ENCODE data around the gene DPPA3.
"Not testable (repeated sequence)": the region's sequence is repeated elsewhere in the genome, so short reads cannot be mapped to it uniquely, and the experiment has no call there.

DPPA3 gene

GRCh38 chr12:7711133-7711532 lies at the start of gene DPPA3:
TSS of gene DPPA3 (plus strand) at chr12:7711433. CDS start at chr12:7711571, 138 bp downstream.
- DNase-seq (ENCODE audit: low read depth in 2 of 2): no peak

GRCh38 chr12:7661741-7662140 lies 49.5 kb upstream of the DPPA3 start:
- DNase-seq (ENCODE audit: low read depth in 2 of 2): no peak

GRCh38 chr12:7666595-7666994 lies 44.6 kb upstream of the DPPA3 start:
- no peak for DNase-seq (ENCODE audit: low read depth in 2 of 2)

GRCh38 chr12:7667125-7667524 lies 44.1 kb upstream of the DPPA3 start:
- no peak for DNase-seq (ENCODE audit: low read depth in 2 of 2)

GRCh38 chr12:7668171-7668570 lies 43.1 kb upstream of the DPPA3 start:
- DNase-seq (ENCODE audit: low read depth in 2 of 2): no peak

- DNase-seq (ENCODE audit: low read depth in 2 of 2): not testable (repeated sequence)
Observed at GRCh38 chr12:7675455-7675854, 35.8 kb upstream of the DPPA3 start.

GRCh38 chr12:7677432-7677888 lies 33.8 kb upstream of the DPPA3 start:
- DNase-seq (ENCODE audit: low read depth in 2 of 2): not testable (repeated sequence)

GRCh38 chr12:7678744-7679143 lies 32.5 kb upstream of the DPPA3 start:
- no peak for DNase-seq (ENCODE audit: low read depth in 2 of 2)

- DNase-seq (ENCODE audit: low read depth in 2 of 2): no peak
Observed at GRCh38 chr12:7679251-7680045, 31.8 kb upstream of the DPPA3 start.

- DNase-seq (ENCODE audit: low read depth in 2 of 2): no peak
Observed at GRCh38 chr12:7681535-7681934, 29.7 kb upstream of the DPPA3 start.

- DNase-seq (ENCODE audit: low read depth in 2 of 2): no peak
Observed at GRCh38 chr12:7693793-7694192, 17.4 kb upstream of the DPPA3 start.

- DNase-seq (ENCODE audit: low read depth in 2 of 2): no peak
Observed at GRCh38 chr12:7694556-7695236, 16.5 kb upstream of the DPPA3 start.

GRCh38 chr12:7695237-7695560 lies 16.0 kb upstream of the DPPA3 start:
- no peak for DNase-seq (ENCODE audit: low read depth in 2 of 2)

GRCh38 chr12:7695566-7696197 lies 15.6 kb upstream of the DPPA3 start, which contains the start of gene GDF3:
TSS of gene GDF3 (minus strand) at chr12:7695775. CDS start at chr12:7695728, 47 bp downstream.
- DNase-seq (ENCODE audit: low read depth in 2 of 2): no peak

- DNase-seq (ENCODE audit: low read depth in 2 of 2): no peak
Observed at GRCh38 chr12:7705846-7706245, 5.4 kb upstream of the DPPA3 start.

- no peak for DNase-seq (ENCODE audit: low read depth in 2 of 2)
Observed at GRCh38 chr12:7709969-7710675, 1.1 kb upstream of the DPPA3 start.

GRCh38 chr12:7712841-7713442 lies 1.7 kb downstream of the DPPA3 start:
- no peak for DNase-seq (ENCODE audit: low read depth in 2 of 2)

- DNase-seq (ENCODE audit: low read depth in 2 of 2): no peak
Observed at GRCh38 chr12:7716381-7716780, 5.1 kb downstream of the DPPA3 start.

GRCh38 chr12:7719946-7720730 lies 8.9 kb downstream of the DPPA3 start:
- DNase-seq (ENCODE audit: low read depth in 2 of 2): no peak

- no peak for DNase-seq (ENCODE audit: low read depth in 2 of 2)
Observed at GRCh38 chr12:7723926-7724325, 12.7 kb downstream of the DPPA3 start.

- no peak for DNase-seq (ENCODE audit: low read depth in 2 of 2)
Observed at GRCh38 chr12:7729746-7730145, 18.5 kb downstream of the DPPA3 start.

All from stimulated activated CD4-positive, alpha-beta T cell treated with anti-CD3 and anti-CD28 coated beads, Interleukin-12 subunit alpha, Interleukin-12 subunit beta, amount 100 ng/mL, for 24 hours (primary cell).